Breast epithelium (tissue), 3 donors: Measurements from ENCODE around the gene USP9Y.

Experiments used
- POLR2A ChIP-seq: fragments of 450-650 bp; IDR thresholded peaks from one replicate; pipeline ENCODE4 v1.6.1; 2016; ENCODE audit warnings: antibody characterized with exemption, mild to moderate bottlenecking, moderate library complexity
- POLR2AphosphoS5 ChIP-seq, 3 donors: sonication (generic); formaldehyde crosslinking; IDR thresholded peaks; one replicate each; pipeline ENCODE4 v1.6.1; 2017; ENCODE audit warnings: antibody characterized with exemption in 3 of 3
- TF ChIP-seq, protein P1 (sequence below), 3 donors: fragments of 450-650 bp; IDR thresholded peaks; one replicate each; pipeline ENCODE4 v1.5.1; 2016 to 2017; ENCODE audit warnings: antibody characterized with exemption in 3 of 3, mild to moderate bottlenecking in 3 of 3, moderate library complexity in 3 of 3

- TF ChIP-seq, protein P1, sequence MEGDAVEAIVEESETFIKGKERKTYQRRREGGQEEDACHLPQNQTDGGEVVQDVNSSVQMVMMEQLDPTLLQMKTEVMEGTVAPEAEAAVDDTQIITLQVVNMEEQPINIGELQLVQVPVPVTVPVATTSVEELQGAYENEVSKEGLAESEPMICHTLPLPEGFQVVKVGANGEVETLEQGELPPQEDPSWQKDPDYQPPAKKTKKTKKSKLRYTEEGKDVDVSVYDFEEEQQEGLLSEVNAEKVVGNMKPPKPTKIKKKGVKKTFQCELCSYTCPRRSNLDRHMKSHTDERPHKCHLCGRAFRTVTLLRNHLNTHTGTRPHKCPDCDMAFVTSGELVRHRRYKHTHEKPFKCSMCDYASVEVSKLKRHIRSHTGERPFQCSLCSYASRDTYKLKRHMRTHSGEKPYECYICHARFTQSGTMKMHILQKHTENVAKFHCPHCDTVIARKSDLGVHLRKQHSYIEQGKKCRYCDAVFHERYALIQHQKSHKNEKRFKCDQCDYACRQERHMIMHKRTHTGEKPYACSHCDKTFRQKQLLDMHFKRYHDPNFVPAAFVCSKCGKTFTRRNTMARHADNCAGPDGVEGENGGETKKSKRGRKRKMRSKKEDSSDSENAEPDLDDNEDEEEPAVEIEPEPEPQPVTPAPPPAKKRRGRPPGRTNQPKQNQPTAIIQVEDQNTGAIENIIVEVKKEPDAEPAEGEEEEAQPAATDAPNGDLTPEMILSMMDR (IDR thresholded peaks at IDR 0.05), result no peak
- TF ChIP-seq POLR2A, result no peak
- no peak for TF ChIP-seq POLR2AphosphoS5 (IDR thresholded peaks at IDR 0.05)
Observed at GRCh38 chrY:12855791-12856275, 154.8 kb downstream of the USP9Y start.
